HG03354 (cell line): ENCODE measurements around the gene LYRM2.

ENCODE experiments used
- ATAC-seq: cut with Tn5 transposase; IDR thresholded peaks from one replicate; pipeline ENCODE4 v1.9.1; 2021; ENCODE audit warnings: mild to moderate bottlenecking; ENCODE audit not compliant: unreplicated experiment, poor library complexity, severe bottlenecking

Gene LYRM2

GRCh38 chr6:89599727-89600126 lies 38.8 kb downstream of the LYRM2 start:
- no peak for ATAC-seq

DNA sequence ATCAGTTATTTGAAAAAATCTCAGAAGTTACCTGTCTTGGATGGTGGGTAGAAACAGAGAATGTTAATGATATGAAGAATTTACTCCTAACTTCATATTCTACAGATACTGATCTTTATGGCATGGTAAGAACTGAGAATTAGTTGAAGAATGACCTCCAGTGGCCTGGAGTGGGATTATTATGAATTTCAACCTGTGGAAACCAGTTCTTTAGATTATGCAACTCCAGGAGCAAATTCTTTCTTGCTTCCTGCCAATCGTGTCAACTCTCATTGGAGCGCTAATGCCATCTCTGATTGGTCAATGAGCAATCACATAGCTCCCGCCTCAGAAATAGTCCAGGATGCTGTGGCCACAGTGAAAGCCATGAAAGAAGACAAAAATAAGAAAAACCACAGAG lies 40.6 kb downstream of the LYRM2 start:
- no peak for ATAC-seq

- no peak for ATAC-seq
Measured at GRCh38 chr6:89597372-89597771, 41.2 kb downstream of the LYRM2 start.

GRCh38 chr6:89596484-89596883 lies 42.1 kb downstream of the LYRM2 start:
- ATAC-seq = peak; percentile 35

DNA sequence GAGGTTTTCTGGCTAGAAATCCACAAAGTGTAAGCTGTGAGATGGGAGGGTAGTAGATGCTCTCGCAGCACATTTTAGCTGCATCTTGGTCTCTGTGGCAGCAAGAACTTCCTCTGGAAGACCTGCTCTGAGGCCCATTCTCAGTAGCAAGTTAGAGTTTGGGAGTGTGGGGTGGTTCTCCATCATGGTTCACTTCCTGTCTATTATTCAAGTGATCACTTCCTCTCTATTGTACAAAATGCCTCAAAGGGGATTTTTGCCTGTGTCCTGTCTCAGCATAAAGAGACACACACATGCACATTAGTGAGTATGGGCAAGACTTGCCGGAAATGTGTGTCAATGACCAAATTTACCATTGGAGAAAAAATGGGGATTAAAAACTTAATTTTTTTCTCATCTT lies 42.5 kb downstream of the LYRM2 start:
- ATAC-seq = peak; percentile 95

DNA sequence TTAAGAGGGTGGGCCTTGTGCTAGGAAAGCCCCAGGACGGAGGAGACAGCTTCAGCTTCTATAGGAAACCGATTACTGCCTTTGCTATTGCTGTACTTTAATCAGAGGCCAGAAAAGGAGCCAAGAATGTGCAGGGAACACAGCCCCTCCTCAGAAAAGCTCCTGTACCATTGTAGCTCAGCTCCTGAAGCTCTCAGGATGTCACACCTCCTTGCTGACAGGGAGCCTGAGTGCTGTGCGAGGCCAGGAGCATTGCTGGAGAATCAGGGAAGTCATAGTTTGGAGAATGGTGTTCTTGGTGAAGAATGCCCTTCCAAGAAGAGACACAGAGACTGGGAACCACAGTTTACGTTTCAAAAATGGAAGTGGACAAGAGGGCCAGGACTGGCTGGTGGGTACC lies 46.8 kb downstream of the LYRM2 start:
- ATAC-seq = no peak

GRCh38 chr6:89590133-89590532 lies 48.4 kb downstream of the LYRM2 start:
- no peak for ATAC-seq

GRCh38 chr6:89589297-89590025 lies 49.1 kb downstream of the LYRM2 start:
- ATAC-seq = no peak

DNA sequence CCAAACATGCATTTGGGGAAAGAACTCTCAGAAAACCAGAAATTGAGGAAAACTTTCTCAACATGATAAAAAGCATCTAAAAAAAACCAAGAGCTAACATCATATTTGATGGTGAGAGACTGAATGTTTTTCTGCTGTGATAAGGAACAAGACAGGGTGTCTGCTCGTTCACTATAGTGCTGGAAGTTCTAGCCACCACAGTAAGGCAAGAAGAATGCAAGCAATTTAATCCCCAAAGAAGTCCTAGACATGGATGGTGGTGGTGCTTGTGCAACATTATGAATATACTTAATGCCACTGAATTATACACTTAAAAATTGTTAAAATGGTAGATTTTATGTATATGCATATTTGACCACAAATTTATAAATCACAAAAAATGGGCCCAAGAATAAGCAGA lies 53.4 kb downstream of the LYRM2 start:
- no peak for ATAC-seq

GRCh38 chr6:89584539-89584938 lies 54.0 kb downstream of the LYRM2 start:
- ATAC-seq = no peak

- no peak for ATAC-seq
Measured at GRCh38 chr6:89583559-89583958, 55.0 kb downstream of the LYRM2 start.

DNA sequence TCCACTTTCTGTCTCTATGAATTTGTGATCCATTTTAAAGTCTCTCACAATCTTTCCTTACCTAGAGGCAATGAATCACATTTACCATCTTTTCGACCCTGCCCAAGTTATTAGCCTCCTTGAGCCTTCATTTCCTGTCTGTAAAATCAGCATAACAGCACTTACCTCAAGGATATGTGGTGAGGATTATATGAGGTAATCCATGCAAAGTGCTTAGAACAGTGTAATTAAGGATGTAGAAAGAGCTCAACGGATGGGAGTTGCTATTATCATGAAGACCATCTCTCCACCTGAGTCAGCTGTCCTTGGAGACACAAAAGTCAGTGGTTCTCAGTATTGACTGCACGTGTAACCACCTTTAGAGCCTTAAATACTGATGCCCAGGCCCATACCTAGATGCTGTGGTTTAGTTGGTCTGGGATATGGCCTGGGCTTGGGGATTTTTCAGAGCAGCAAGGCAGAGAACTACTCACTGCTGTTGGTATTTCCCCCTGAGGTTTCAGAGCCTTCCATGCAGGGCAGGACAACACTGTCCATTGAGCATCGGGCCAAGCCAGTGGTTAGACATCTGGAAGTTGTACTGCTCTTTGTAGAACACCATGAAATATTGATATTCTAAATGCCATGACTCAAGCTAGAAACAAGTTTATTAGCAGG lies 55.8 kb downstream of the LYRM2 start:
- no peak for ATAC-seq

DNA sequence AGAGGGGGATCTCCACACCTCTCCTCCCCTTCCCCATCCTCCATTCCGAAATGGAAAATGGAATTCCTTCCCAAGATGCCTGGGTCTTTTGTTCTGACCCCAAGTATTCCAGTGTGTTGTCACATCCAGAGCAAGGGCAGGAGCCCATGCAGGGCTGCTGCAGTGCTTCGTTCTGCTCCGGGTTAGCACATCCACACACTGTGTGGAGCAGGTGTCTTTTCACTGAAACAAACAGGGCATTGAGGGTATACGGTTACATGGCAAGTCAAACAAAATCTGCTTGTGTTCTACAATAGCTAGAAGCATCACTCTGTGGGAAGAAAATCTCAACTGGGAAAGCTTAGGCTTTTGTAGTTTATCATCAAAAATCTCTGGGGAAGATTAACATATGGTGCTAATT lies 56.9 kb downstream of the LYRM2 start:
- ATAC-seq = no peak

GRCh38 chr6:89580997-89581666 lies 57.4 kb downstream of the LYRM2 start:
- no peak for ATAC-seq

DNA sequence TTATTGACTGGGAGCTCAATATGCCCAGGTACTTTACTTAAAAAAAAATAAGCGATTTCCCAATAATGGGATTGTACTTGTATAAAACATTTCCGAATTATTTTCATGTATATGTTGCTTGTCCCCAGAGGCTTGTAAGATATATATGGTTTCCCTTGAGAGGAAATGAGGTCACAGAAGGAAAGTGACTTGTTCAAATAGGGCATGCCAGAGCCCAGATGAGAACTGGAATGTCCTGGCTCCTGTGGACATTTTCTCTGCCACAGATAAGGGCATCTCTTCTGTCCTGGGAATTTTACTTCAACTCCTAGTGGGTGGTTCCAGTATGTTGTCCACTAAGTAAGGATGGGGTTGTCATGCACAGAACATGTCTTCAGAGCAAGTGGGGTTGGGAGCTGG lies 63.0 kb downstream of the LYRM2 start:
- no peak for ATAC-seq

DNA sequence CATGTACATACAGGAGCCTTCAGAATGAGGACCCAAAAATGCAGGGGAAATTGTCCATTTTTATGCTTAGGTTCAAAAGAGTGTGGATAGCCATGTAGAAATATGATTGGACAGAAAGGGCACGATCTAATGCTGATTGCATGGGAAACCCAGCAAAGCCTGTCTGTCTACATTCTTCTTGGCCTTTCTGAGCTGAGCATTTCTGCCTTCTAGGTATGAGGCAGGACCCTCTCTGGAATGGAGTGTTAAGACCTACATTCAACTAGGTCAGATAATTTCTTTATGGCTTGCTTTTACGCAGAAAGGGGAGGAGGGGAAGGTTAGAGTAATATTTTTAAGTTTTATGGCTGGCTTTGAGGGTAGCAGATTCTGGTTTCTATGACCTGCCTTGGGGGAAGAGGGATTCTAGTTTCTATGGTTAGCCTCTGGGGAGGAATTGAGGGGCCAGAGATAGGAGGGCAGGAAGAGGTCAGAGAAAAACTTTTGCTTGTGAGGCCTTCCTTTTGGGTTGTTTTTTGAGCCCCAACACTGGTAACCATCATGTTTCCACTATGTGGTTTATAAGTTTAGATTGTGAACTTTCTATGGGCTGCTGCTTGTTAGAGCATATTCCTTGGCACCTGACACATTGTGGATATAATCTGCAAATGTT lies 63.5 kb downstream of the LYRM2 start:
- no peak for ATAC-seq

DNA sequence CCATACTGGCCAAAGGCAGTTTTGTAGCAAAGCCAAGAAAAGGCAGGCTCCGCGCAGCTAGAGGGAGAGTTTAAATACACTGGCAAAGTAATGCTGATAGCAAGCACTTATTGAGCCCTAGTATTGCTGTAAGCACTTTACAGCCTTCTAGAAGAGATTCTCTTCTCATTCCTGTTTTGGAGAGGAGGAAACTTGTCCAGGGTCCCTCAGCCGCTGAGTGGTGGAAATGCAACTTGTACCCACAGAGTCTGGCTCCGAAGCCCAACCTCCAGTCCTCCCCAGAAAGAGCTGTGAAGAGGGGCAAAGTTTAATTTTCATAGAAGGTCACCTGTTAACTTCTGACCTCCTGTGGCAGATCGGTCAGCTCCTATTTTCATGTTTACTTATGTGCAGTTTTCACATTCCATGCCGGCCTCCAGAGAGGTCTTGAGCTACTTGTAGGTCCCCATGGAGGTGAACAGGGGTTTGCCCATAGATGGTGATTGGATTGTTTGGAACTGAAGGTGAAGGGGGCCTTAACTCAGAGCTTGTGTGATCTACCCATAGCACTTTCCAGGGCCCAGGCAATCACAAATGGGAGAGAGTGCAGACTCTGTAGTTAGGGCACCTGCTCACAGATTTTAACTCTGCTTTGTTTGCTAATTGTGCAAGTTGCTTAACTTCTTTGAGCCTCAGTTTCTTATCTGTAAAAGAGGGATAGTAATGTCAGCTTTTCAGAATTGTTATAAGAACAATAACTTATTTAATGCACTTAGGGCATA lies 70.7 kb downstream of the LYRM2 start:
- ATAC-seq = no peak

DNA sequence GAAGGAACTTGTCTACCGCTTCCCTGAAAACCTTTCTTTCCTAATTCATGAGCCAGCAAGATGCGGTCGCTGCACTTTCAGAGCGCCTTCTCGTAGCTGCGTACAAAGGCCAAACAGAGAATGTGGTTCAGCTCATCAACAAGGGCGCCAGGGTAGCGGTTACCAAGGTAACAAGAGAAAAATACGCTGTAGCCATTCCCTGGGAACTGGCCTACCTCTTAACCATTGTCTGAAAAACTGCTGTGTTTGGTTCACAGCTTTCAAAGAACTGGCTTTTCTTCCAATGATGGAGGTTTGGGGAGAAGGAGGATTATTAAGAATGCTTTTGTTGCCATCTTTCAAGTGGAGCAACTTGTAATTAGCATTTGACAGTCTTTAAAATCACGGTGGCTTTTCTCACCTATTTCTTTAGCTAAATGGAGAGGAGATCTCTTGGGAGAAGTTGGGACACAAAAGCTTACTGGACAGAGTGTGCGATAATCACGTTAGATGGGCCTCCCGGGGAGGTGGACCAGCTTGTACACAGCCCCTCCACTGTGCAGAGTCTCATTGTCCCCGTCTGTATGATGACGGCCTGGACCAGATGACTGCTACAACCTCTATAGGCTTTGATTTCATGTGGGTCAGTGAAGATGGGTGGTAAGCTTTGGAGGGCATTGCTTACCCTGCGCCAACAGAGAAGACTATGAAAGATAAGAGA lies 71.5 kb downstream of the LYRM2 start:
- no peak for ATAC-seq

DNA sequence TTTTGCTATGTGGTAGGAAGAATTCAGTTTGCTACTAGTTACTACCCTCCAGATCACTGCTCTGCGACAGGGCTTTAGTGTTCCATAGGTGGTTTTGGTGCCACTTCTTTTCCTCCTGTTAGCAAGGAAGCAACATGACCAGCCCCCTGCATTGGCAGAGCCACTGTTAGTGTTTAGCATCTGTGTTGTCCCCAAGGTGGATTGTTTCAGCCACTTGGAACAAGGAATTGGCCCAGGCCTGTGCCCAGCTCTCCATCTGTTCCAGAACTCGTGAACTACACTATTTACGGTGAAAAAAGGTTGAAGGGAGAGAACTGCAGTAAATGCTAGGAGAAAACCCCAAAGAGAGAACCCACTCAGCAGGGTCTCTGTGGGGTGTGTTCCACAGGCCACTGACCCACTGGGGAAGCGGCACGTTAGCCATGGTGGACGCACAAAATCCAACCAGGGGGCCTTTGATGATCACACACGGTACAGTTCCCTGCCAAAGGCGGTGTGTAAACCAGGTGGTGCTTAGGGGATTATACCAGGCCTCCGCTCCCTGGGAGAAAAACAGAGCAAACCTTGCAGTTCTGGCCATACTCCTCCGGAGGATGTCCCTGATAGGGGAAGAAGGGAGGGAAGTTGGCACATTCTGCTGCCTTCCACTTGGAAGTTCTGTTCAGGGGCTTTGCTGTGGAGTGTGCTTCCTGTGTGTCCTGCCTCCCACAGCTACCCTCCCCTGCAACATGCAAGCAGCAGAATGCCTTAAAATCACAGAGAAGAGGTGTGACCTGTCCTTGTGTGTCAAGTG lies 72.3 kb downstream of the LYRM2 start:
- ATAC-seq = no peak
